HG03565 (cell line): ENCODE results near the gene MAGI2.

Source experiments
- ATAC-seq: cut with Tn5 transposase; IDR thresholded peaks from one replicate; pipeline ENCODE4 v1.9.1; 2021; ENCODE audit warnings: mild to moderate bottlenecking, moderate library complexity; ENCODE audit not compliant: unreplicated experiment

Gene MAGI2

GRCh38 chr7:78080811-78081210, 1372.7 kb downstream of the MAGI2 start:
- ATAC-seq: no peak

DNA sequence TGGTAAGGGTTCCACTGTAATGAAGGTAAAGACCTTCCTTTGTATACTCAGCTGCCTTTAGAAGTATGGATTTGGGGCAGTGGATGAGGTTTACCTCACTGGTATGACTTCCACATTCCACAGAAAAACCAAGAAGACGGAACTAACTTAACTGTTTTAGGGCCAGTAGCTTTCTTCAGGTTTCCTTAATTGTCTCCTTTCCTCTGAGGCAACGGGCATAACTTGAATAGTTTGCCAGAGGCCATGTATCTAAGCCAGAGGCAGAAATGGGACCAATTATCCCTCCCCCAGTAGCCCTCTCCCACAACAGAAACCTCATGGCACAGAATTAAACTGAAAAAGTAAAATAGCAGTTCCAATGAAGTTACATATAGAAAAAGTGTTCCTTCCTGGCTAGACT, 1373.2 kb downstream of the MAGI2 start:
- no peak for ATAC-seq

GRCh38 chr7:78074713-78075112, 1378.8 kb downstream of the MAGI2 start:
- no peak for ATAC-seq

- ATAC-seq: no peak
These were observed 1379.7 kb downstream of the MAGI2 start for GRCh38 chr7:78073609-78074382.

DNA sequence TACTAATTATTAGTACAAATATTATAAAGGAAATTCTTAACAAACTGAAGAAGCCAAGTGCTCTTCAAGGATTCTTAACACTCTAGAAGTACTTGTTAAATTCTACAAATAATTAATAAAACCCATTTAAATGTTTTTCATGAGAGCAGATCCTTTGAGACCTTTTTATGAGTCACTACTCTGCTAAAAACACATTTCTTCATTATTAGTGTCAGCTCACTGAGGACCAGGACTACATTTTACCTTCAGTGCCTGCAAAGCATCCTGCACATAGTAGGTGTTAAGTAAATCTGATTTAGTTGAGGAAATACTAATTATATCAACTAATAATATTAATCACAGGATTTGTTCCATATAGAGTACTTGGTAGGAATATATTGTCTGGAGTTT, 1381.3 kb downstream of the MAGI2 start:
- no peak for ATAC-seq

DNA sequence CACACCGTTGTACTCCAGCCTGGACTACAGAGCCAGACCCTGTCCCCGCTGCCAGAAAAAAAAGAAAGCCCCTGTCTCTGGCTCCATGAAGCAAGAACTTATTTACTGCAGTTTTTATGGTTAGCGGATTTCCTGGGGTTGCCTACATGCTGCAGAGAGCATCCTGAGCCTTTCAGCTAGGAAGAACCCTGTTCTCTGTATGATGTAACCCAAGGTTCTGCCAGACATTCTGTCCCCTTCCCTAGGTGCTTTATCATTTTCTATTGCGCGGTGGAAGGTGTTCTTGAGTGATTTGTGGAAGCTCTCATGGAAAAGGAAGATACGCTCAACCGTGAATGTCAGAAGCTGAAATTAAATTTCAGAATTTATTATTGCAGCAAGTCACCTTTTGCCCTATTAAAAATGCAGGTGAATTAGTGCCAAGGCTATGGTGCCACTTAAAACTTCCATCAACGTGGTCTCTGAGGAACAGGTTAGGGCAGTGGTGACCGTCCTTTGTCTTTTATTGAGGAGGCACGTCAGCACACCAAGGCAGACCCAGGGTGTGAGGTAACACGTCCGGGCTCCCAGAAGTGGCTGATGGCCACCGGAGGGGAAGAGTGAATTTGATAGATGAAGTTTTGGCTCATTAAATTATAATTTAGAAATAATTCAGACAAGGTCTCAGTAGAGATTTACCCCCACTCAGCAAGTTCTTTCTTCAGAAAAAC, 1381.8 kb downstream of the MAGI2 start:
- ATAC-seq: no peak

- ATAC-seq: no peak
These were observed 1386.9 kb downstream of the MAGI2 start for GRCh38 chr7:78066599-78066998.

GRCh38 chr7:78063758-78064157, 1389.7 kb downstream of the MAGI2 start:
- no peak for ATAC-seq

- no peak for ATAC-seq
These were observed 1391.3 kb downstream of the MAGI2 start for GRCh38 chr7:78062214-78062613.

DNA sequence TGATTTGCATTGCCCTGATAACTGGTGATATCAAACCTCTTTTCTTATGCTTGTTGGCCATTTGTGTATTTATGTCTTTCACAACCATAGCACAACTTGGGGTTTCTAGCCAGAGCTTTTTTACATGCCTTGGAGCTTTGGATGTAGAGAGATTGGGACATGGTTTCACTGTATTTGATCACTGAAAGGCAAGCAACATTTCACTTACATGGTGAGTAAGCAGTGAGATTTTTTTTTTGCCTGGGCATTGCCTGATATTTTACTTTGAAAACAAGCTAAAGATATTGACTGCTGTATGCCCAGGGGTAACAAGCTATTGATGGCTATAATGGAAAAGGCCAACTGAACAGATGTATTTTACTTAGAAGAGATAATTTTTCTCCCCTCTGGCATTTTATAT, 1395.9 kb downstream of the MAGI2 start:
- ATAC-seq: no peak

DNA sequence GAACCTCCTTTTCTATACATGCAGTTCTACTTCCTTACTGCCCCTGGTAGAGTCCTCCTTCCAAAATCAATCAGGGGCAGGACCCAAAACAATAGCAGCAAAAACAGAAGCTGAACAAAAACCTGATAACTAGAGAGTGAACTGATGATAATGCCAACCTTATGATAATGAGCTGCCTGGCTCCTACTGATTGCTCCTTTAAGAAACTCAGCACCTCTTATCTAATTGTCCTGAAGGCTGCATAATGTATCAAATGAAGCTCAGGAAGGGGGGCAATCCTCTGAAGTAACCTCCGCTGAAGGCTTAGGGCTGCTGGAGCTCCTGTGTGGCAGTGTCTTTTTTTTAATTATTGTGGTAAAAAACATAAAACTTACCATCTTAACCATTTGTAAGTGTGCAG, 1397.9 kb downstream of the MAGI2 start:
- ATAC-seq: no peak

DNA sequence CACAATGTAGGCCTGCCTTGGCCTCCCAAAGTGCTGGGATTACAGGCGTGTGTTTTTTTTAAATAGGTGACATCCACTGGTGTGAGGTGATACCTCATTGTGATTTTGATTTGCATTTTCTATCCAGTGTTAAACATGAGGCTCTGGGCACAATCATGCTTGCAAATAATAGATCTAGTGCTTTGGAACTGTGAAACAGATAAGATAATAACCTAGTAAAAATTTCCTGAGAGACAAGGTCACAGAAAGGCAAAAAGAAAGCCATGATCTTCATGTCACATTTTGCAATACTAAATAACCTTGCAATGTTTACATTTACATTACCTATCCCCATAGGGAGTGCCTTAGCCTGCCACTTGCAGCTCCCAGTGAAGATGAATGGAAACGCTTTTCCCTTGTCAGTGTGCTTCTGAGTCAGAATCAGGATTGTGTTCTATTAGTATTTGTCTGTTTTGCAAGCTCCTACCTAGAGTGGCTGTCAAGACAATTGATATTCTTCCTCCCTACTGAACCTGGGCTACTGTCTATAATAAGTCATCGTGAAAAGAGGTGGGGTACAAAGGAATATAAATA, 1398.4 kb downstream of the MAGI2 start:
- ATAC-seq: no peak

DNA sequence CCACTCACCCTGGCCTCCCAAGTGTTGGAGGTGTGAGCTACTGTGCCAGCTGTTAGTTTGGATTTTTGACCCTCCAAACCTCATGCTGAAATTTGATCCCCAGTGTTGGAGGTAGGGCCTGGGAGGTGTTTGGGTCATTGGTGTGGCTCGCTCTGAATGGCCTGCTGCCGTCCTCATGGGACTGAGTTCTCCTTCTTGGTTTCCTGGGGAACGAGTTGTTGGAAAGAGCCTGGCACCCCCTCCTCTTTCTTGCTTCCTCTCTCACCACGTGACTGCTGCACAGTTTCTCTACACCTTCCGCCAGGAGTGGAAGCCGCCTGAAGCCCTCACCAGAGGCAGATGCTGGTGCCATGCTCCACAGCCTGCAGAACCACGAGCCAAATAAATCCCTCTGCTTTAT, 1401.4 kb downstream of the MAGI2 start:
- no peak for ATAC-seq

- no peak for ATAC-seq
These were observed 1405.7 kb downstream of the MAGI2 start for GRCh38 chr7:78047800-78048199.

DNA sequence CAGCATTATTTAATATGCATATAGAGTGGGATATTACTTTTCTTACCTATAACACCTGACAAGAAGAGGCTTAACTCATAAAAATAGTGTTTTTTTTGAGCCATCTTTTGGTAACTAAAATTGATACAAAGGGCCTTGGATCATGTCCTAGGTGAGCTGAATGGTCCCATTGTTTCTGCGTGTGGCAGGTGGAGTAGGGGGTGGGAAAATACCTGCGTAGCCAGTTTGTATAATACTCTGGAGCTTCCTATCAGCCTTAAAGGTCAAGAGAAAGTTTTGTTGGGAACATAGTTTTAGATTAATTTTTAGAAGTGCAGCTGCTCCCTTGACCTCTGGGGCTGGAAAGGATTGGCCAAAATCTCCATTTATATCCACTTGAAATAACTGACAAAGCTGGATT, 1410.3 kb downstream of the MAGI2 start:
- no peak for ATAC-seq

DNA sequence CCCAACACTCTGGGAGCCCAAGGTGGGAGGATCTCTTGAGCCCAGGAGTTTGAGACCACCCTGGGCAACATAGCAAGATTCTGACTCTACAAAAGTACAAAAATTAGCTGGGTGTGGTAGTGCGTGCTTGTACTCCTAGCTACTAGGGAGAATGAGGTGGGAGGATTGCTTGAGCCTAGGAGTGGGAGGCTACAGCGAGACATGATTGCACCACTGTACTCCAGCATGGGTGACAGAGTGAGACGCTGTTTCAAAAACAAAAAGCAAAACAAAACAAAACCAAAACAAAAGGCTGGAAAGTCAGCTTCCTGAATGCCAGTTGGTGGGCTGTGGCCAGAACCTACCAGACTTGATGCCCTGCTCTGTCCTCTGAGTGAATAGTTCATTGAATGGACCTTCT, 1412.0 kb downstream of the MAGI2 start:
- ATAC-seq: no peak

DNA sequence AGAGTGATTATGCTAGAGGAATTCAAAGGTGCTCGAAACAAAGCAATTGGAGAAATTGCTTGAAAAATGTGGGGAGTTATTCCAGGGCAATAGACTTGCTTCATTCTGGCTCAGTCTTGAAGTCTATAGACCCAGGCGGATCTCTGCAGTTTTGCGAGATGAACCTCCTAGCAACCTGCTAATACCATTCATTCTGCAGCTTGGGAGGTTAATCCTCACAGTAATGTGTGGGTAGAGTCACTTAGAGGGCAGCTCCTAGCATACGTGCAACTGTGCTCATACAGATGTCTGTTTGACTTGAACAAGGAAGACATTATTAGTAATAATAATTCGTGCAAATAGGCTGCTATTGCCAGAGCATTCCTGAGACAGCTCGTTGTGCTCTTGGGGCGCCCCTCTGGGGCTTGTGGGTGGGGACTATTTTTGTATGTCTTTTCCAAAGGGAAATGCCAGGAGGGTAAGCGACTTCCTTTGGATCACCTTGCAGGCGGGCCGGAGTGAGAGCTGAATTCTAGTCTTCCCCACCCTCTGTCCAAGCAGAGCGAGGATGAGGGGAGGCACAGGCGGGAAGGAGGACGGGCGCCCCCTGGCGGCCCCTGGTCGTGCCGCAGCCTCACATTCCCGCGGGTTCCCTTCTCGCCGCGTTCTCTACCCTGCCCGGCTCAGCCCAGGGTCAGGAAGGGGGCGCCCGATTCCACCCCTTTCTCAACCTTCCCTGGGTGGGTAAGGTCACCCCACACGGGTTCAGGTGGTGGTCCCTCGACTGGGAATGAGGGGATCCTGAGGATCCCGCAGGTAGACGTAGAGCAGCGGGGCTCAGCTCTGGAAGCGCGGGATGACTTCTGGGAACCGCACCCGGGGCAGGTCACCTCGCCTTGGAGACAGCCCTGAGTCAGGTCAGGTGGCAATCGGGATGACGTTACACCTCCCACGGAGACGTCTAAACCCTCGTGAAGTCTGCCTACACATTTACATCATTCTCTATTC, 1413.4 kb downstream of the MAGI2 start:
- ATAC-seq: peak; percentile 82

DNA sequence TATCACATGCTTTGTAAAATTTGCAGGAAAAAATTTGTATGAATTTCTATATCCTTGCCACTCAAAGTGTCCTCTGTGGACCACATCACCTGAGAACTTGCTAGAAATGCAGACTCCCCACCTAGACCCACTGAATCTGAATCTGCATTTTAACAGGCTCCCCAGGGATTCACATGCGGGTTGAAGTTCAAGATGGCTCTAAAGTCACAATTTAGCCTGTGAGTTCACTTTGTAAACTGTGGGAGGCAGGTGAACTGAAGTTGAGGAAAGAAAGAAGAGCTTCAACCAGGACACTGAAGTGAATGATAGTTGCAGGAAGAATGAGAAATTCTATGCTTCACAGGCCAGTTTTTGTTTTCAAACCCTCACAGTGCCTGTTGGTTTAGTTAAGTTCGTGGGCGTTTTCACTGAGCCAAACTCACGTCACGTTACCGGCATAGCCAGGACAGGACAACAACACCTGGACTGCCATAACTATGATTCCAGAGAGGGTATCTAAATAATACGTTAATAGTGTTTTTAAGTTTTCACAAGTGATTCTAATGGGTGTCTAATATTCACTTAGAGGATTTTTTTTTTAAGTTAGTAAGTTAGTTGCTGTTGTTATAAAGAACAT, 1414.9 kb downstream of the MAGI2 start:
- no peak for ATAC-seq

DNA sequence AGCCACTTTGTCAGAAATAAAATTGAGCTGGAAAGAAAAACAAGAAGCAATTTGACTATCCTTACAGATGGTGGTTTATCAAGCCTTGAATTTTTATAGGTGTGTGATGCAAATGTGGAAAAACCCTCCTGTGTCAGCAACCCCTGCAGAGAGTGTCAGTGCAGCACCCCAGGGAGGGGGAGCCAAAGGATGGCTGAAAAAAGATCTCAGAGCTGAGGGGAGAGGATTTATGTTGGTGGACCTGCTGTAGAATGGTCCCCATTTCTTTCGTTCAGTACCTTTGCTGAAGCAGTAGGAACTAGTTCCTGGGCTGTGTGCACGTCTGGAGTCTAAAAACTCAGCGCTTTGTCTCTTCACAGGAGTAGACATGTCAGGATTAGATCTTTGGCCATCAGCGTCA, 1415.9 kb downstream of the MAGI2 start:
- no peak for ATAC-seq

DNA sequence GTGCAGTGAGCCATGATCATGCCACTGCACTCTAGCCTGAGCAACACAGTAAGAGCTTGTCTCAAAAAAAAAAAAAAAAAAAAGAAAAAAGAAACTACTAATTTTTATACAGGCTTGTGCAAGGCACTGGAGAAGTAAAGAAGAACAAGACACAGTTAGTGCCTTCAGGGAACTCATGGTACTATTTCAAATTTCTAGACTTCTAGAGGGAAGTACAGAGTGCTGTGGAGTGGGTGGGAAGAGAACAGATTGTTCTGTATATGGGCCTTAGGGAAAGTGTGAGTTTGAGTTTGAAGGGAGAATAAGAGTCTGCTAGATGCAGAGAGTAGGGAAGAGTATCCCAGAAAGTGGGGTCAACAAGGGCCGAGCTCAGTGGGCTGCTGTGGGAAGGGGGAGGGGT, 1420.1 kb downstream of the MAGI2 start:
- ATAC-seq: no peak

DNA sequence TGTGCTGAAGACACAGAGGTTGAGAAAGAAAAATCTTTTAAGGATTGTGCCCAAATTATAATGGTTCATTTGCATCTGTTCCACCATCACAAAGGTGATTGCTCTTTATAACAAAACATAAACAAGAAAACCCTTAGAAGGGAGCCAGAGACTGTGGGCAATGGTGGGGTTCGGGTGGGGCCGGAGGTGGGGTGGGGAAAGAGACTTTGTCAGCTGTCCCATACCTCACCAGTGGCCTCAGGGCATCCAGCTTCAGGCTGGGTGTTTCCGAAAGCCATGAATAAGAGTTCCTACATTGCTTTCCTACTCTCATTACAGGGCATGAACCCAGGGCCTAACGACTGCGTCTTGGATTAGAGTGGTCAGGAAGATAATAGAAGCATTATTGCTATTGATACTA, 1427.0 kb downstream of the MAGI2 start:
- no peak for ATAC-seq
